Endothelial cell of umbilical vein (primary cell): ENCODE data around the gene SGSM1.

ENCODE experiments used
- CTCF ChIP-seq, 2 donors: IDR thresholded peaks; 1 replicate in 1 of 2; 2 replicates in 1 of 2; pipeline ENCODE4 v1.5.1; 2011; ENCODE audit warnings: low read length in 2 of 2, mild to moderate bottlenecking in 2 of 2, moderate library complexity in 2 of 2, control low read depth in 1 of 2, inconsistent platforms in 1 of 2, low read depth in 1 of 2; ENCODE audit not compliant: insufficient read depth in 1 of 2; ENCODE audit errors: extremely low read depth in 1 of 2
- EZH2 ChIP-seq: IDR thresholded peaks from 2 replicates; pipeline ENCODE4 v1.6.1; 2012; ENCODE audit warnings: borderline replicate concordance, low read depth, mild to moderate bottlenecking, moderate library complexity, low read length, inconsistent platforms; ENCODE audit not compliant: severe bottlenecking
- GATA2 ChIP-seq: IDR thresholded peaks from 2 replicates; pipeline ENCODE4 v1.7.0; 2011; ENCODE audit warnings: low read depth, mild to moderate bottlenecking, moderate library complexity, mixed read lengths, low read length; ENCODE audit not compliant: insufficient read length, insufficient read depth
- POLR2A ChIP-seq: IDR thresholded peaks from 2 replicates; pipeline ENCODE4 v1.6.1; 2012; ENCODE audit warnings: low read depth, mild to moderate bottlenecking, control low read depth, low read length
- POLR2AphosphoS5 ChIP-seq: IDR thresholded peaks from 2 replicates; pipeline ENCODE4 v1.6.1; 2012; ENCODE audit warnings: low read depth, mild to moderate bottlenecking, control low read depth, low read length, moderate library complexity; ENCODE audit not compliant: insufficient read depth

DNA sequence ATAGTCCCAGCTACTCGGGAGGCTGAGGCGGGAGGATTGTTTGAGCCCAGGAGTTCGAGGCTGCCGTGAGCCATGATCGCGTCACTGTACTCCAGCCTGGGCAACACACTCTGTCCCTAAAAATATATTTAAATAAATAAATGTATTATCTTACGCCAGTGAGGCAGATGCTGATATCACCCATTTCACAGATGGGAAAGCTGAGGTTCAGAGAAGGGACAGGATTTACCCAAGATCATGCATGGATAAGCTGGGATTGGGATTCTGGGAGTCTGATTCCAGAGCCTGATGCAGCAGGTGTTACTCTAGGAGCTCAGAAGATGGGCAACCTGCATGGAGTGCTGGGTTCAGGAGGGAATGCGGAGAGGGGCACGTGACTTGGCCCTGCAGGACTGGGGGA is 17.8 kb downstream of the SGSM1 start:
- TF ChIP-seq EZH2 = no peak
- no peak for TF ChIP-seq CTCF (IDR thresholded peaks at IDR 0.05; ENCODE audit: extremely low read depth in 1 of 2, insufficient read depth in 1 of 2, low read depth in 1 of 2, low read length in 2 of 2)
- no peak for TF ChIP-seq GATA2
- no peak for TF ChIP-seq POLR2A
- no peak for TF ChIP-seq POLR2AphosphoS5
